HG03103 (cell line): ENCODE data around the gene STK32C.
"Not testable (repeated sequence)": the region's sequence is repeated elsewhere in the genome, so short reads cannot be mapped to it uniquely, and the experiment has no call there.

Experiments
- ATAC-seq: cut with Tn5 transposase; IDR thresholded peaks from one replicate; pipeline ENCODE4 v1.9.1; 2021; ENCODE audit warnings: low read depth; ENCODE audit not compliant: unreplicated experiment

STK32C gene

GRCh38 chr10:132339276-132339675, 31.5 kb upstream of the STK32C start:
- ATAC-seq, result no peak

GRCh38 chr10:132338876-132339275, 31.1 kb upstream of the STK32C start:
- no peak for ATAC-seq

GRCh38 chr10:132337854-132338253, 30.1 kb upstream of the STK32C start:
- ATAC-seq, result not testable (repeated sequence)

- ATAC-seq, result no peak
Observed at GRCh38 chr10:132336919-132337407, 29.2 kb upstream of the STK32C start.

GRCh38 chr10:132336064-132336746, 28.5 kb upstream of the STK32C start:
- ATAC-seq, result no peak

DNA sequence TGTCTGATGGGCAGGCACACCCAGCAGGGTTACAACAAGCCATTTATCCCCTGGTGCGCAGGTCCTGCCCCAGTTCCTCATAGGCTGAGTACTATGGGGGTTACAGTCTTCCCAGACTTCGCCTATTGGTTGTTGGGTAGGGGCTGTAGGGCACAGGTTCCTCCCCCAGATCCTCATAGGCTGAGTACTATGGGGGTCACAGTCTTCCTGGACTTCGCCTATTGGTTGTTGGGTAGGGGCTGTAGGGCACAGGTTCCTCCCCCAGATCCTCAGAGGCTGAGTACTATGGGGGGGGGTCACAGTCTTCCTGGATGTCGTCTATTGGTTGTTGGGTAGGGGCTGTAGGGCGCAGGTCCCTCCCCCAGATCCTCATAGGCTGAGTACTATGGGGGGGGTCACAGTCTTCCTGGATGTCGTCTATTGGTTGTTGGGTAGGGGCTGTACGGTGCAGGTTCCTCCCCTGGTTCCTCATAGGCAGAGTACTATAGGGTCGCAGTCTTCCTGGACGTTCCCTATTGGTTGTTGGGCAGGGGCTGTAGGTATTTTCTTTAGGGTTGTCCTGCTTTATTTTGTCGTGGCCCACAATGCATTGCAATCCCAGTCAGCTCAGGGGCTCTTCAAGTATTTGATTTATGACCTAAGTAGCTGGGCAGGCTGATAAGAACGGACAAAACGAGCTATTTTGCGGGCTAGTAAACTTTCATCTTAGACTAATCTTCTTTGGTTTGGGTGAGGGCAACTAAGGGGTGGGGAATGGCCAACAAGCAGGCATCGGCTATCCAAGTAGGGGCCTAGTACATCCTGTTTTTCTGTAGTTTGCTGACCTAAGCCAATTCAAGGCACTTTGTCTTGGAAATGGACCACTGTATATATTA, 27.7 kb upstream of the STK32C start:
- peak; percentile 53 for ATAC-seq

GRCh38 chr10:132334631-132335188, 27.0 kb upstream of the STK32C start:
- ATAC-seq, result no peak

DNA sequence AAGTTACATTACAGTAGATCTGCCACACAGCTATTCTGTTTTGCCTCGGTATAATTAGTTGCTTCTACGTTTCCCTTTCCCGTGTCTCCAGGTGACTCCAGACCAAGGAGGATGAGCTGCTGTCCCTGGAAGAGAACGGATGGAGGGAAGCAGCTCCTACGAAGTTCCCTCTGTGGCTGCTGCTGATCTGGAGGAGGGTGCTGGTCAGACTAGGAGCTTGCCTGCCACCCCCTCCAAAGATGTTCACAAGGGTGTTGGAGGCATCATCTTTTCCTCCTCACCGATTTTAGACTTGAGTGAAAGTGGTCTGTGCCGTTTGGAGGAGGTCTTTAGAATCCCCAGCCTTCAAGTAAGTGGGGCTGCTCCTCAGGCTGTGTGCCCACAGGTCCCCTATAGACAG, 25.6 kb upstream of the STK32C start:
- no peak for ATAC-seq

GRCh38 chr10:132332433-132332754, 24.6 kb upstream of the STK32C start:
- peak; percentile 29 for ATAC-seq

- ATAC-seq, result peak; percentile 46
Observed at GRCh38 chr10:132331601-132332432, 24.1 kb upstream of the STK32C start, which contains the start of gene LRRC27. Gene LRRC27, plus strand, starts transcription at chr10:132332193. Its CDS starts 1,332 bp downstream, at chr10:132333525.

- no peak for ATAC-seq
Observed at GRCh38 chr10:132330486-132330833, 22.7 kb upstream of the STK32C start.

GRCh38 chr10:132329565-132330485, 22.1 kb upstream of the STK32C start:
- no peak for ATAC-seq

GRCh38 chr10:132328738-132329137, 21.0 kb upstream of the STK32C start:
- no peak for ATAC-seq

DNA sequence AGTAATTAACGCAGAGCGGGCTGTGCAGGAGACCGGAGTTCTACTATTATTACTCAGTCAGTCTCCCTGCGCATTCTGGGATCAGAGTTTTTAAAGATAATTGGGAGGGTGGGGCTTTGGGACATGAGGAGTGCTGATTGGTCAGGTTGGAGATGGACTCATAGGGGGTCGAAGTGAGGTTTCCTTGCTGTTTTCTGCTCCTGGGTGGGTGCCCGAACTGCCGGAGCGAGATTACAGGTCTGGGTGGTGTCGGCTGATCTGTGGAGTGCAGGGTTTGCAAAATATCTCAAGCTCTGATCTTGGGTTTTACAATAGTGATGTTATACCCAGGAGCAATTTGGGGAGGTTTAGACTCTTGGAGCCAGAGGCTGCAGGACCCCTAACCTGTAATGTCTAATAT, 20.4 kb upstream of the STK32C start:
- no peak for ATAC-seq

GRCh38 chr10:132326925-132327324, 19.2 kb upstream of the STK32C start:
- no peak for ATAC-seq

GRCh38 chr10:132326344-132326889, 18.7 kb upstream of the STK32C start:
- ATAC-seq, result no peak

- no peak for ATAC-seq
Observed at GRCh38 chr10:132324186-132324585, 16.4 kb upstream of the STK32C start.

GRCh38 chr10:132322586-132323048, 14.9 kb upstream of the STK32C start:
- no peak for ATAC-seq

GRCh38 chr10:132321726-132322125, 14.0 kb upstream of the STK32C start:
- ATAC-seq, result no peak
